Stomach (tissue), 9 donors: Measurements from ENCODE around the gene CPA5. TPM values are rescaled to one million over a fixed set of nuclear protein-coding genes. Genes with fewer than 3 reads are reported as not detected.

ENCODE experiments used
- DNase-seq, 2 donors: peaks; one replicate each; pipeline versions ENCODE4 v3.0.0 to v3.0.0-alpha.2; 2013 to 2019
- H3K27ac ChIP-seq, 5 donors: fragments of 200-600 bp in 4 of 5; sonication (generic) in 4 of 5; one replicate each; pipeline ENCODE4 v1.5.1; 2013 to 2019; ENCODE audit warnings: mild to moderate bottlenecking in 1 of 5, moderate library complexity in 1 of 5
- H3K27me3 ChIP-seq, 3 donors: fragments of 200-600 bp; sonication (generic); one replicate each; pipeline ENCODE4 v1.5.1; 2017 to 2019; ENCODE audit warnings: mixed run types in 1 of 3
- H3K36me3 ChIP-seq, 4 donors: fragments of 200-600 bp; sonication (generic); 1 replicate in 3 of 4; 2 replicates in 1 of 4; pipeline ENCODE4 v1.5.1; 2016 to 2019
- H3K4me1 ChIP-seq, 4 donors: fragments of 200-600 bp; sonication (generic); one replicate each; pipeline ENCODE4 v1.5.1; 2016 to 2019
- H3K4me3 ChIP-seq, 4 donors: fragments of 200-600 bp; sonication (generic) in 3 of 4; one replicate each; pipeline ENCODE4 v1.5.1; 2016 to 2019; ENCODE audit warnings: mild to moderate bottlenecking in 1 of 4
- H3K9me3 ChIP-seq, 4 donors: fragments of 200-600 bp; sonication (generic); one replicate each; pipeline ENCODE4 v1.5.1; 2016 to 2019
- CTCF ChIP-seq, 7 experiments: fragments of 450-650 bp in 4 of 7; fragments of 200-600 bp in 3 of 7; sonication (generic) in 3 of 7; IDR thresholded peaks; one replicate each; pipeline ENCODE4 v1.5.1; 2016 to 2019; ENCODE audit warnings: antibody characterized with exemption in 7 of 7, control low read depth in 2 of 7, mild to moderate bottlenecking in 1 of 7
- EP300 ChIP-seq: sonication (generic); formaldehyde crosslinking; IDR thresholded peaks from one replicate; pipeline ENCODE4 v1.6.1; 2017; ENCODE audit warnings: antibody characterized with exemption
- POLR2A ChIP-seq, 4 donors: fragments of 450-650 bp; IDR thresholded peaks; one replicate each; pipeline ENCODE4 v1.6.1; 2016; ENCODE audit warnings: antibody characterized with exemption in 4 of 4, control low read depth in 2 of 4, mild to moderate bottlenecking in 1 of 4, moderate library complexity in 1 of 4
- POLR2AphosphoS5 ChIP-seq, 3 donors: sonication (generic); formaldehyde crosslinking; IDR thresholded peaks; one replicate each; pipeline ENCODE4 v1.6.1; 2016; ENCODE audit warnings: antibody characterized with exemption in 3 of 3
- WGBS, 5 donors: extraction: QIAGEN DNeasy Blood & Tissue Kit in 3 of 5; methylation state at CpG; one replicate each; pipeline versions ENCODE4 v1.1.5 to v1.1.7; 2013 to 2018; 5-methylcytosine and 5-hydroxymethylcytosine counted together
- intact Hi-C: fragments of 100-400 bp; cut with DNase I; formaldehyde crosslinking; loops from one replicate; pipeline ENCODE4 v1.15.1; 2023; ENCODE audit warnings: low total_unique reads
- polyA plus RNA-seq, 3 donors: library from polyadenylated mRNA; stranded (reverse); fragments of 200-250 nt; gene quantifications; one replicate each; pipeline ENCODE4 v1.2.3, GENCODE V29; 2013
- total RNA-seq, 5 donors: library from RNA; depleted of rRNA; stranded (reverse); fragments of >200 nt; gene quantifications; one replicate each; pipeline versions ENCODE4 v1.1.0 to v1.2.3, GENCODE V29; 2014 to 2016
- donor health status: healthy with polysubstance abuse.
- donor health status: Bipolar disorder and iron deficiency.
- donor health status: healthy.

The CPA5 gene
- total and polyA plus RNA-seq, 8 donors, result 0.48 TPM; not detected in 7

DNA sequence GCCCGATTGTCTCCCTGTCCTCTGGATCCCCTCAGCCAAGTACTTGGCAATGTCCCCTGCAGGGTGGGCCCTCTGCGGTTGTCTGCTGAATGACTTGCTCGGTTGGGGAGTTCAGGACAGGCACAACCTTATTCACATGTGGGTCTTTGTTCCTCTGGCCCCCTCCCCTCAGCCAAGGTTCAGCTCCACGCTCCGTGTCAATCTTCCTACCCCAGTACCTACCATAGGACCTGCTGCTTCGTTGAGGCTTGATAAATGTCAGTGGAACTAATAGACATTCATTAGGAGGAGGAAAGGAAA is 7.1 kb downstream of the CPA5 start:
- Histone ChIP-seq H3K4me1 (peaks cover 0 to 30% (median 16%) of the 10 kb centered on the region in 4 donors), H3K27ac (peak overlapping the region in 2 of 5 donors; percentile 61 to 64), H3K36me3 (no peaks in the 10 kb centered on the region), H3K4me3 (no peak overlapping the region), H3K27me3 (no peaks in the 10 kb centered on the region), H3K9me3 (no peaks in the 10 kb centered on the region)
- intact Hi-C loops, result no loop called here
- WGBS, 5 donors, result 62 to 86% (median 70%) methylated on average over 6 of the region's 6 CpGs
- TF ChIP-seq CTCF (IDR thresholded peaks at IDR 0.05) (no peak), EP300 (no peak), POLR2AphosphoS5 (IDR thresholded peaks at IDR 0.05) (no peak), POLR2A (IDR thresholded peaks at IDR 0.05) (no peak)
- DNase-seq, result no peak

DNA sequence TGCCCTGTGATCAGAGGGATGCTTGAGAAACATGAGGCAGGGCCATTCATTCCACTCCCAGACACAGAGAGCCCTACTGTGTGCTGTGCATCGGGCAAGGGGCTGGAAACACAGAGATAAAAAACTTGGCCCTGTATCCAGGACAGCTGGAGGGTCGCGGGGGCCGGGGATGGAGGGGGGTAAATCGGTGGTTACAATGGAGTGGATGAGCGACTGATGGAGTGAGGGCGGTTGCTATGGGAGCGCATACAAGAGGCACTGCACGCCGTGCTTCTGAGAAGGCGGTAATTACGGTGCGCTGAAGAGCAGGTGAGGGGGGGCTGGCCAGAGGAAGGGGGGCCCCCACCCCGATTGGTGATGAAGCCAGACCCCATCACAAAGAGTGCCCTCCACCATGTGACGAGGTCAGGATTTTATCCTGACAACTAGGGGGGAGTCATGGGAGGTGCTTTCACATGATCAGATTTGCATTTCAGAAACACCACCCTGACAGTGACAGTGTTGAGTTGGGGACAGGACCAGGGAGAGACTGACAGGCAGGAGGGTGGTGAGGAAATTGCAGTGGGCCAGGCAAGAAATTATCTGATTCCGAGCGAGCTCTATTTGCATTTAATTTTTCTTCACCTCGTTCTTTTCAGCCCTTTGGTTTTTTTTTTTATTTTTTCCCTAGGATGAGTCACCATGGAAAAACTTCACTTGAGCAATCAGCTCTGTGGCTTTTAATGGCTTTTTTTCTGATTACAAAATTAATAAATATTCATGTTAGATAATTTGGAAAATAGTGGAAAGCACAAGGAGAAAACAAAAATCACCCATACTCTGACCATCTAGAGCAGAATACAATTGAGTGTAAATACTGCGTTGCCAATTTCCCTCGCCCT is 7.8 kb downstream of the CPA5 start:
- H3K9me3 ChIP-seq, result no peaks in the 10 kb centered on the region
- TF ChIP-seq CTCF (IDR thresholded peaks at IDR 0.05), result no peak
- TF ChIP-seq EP300, result no peak
- H3K27ac ChIP-seq, result peak overlapping the region in 3 of 5 donors; percentile 27 to 64 (median 61)
- H3K36me3 ChIP-seq, result no peaks in the 10 kb centered on the region
- H3K27me3 ChIP-seq, result no peaks in the 10 kb centered on the region
- DNase-seq, result peak in 1 of 2 donors; percentile 67
- H3K4me1 ChIP-seq, result peaks cover 0 to 37% (median 17%) of the 10 kb centered on the region in 4 donors
- WGBS, 5 donors, result 42 to 61% (median 47%) methylated on average over 20 of the region's 20 CpGs
- intact Hi-C loops, result no loop called here
- H3K4me3 ChIP-seq, result no peak overlapping the region

DNA sequence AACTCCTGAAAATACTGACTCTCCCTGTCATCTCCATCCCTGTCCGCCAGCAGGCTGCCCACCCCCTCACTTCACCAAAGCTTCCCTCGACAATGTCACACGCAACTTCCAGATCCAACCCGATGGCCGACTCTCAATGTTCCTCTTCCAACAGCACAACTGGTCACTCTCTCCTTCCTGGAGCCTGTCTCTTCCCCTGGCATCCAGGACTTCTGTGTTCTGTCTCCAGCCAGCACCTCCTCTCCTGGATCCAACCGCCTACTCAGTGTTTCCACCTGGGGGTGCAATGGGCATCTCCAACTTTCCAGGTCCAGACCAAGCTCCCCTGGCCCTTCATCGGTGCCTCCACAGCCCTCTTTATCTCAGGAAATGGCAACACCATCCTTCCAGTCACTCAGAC is 8.6 kb downstream of the CPA5 start:
- WGBS, 5 donors, result 91 to 96% (median 95%) methylated on average over 7 of the region's 7 CpGs

More for the DNA sequence above, 8.6 kb downstream of the CPA5 start:
- no peaks in the 10 kb centered on the region for H3K9me3 ChIP-seq
- no peak for TF ChIP-seq POLR2AphosphoS5 (IDR thresholded peaks at IDR 0.05)
- no peak for TF ChIP-seq CTCF (IDR thresholded peaks at IDR 0.05)
- no peak for TF ChIP-seq EP300
- no peak for TF ChIP-seq POLR2A (IDR thresholded peaks at IDR 0.05)
- no peaks in the 10 kb centered on the region for H3K27me3 ChIP-seq
- peak overlapping the region in 2 of 5 donors; percentile 42 to 64 for H3K27ac ChIP-seq
- no peak overlapping the region for H3K4me3 ChIP-seq
- intact Hi-C loops, result no loop called here
- H3K36me3 ChIP-seq, result no peaks in the 10 kb centered on the region
- H3K4me1 ChIP-seq, result peaks cover 0 to 40% (median 17%) of the 10 kb centered on the region in 4 donors
- no peak for DNase-seq
